Mononuclear cell (primary cell): ENCODE measurements around the gene TUFT1. TPM values are rescaled to one million over a fixed set of nuclear protein-coding genes. Genes with fewer than 3 reads are reported as not detected.

Experiments
- H3K27me3 ChIP-seq: 2 replicates; pipeline ENCODE4 v1.6.0; 2011; ENCODE audit warnings: low read length, control low read depth; ENCODE audit not compliant: insufficient read depth
- H3K4me1 ChIP-seq: 2 replicates; pipeline ENCODE4 v1.5.1; 2011; ENCODE audit warnings: mild to moderate bottlenecking, low read length, control low read depth; ENCODE audit not compliant: insufficient read depth
- H3K4me3 ChIP-seq: 2 replicates; pipeline ENCODE4 v1.5.1; 2011; ENCODE audit warnings: mild to moderate bottlenecking, low read length, moderate library complexity
- H3K9me3 ChIP-seq: 2 replicates; pipeline ENCODE4 v1.5.1; 2011; ENCODE audit warnings: low read depth, mild to moderate bottlenecking, control low read depth, low read length
- total RNA-seq: library from RNA; depleted of rRNA; stranded (reverse); fragments of >200 nt; gene quantifications from one replicate; pipeline ENCODE4 v1.2.3, GENCODE V29; 2012

TUFT1 gene
- total RNA-seq, 1 donor, result 4.0 TPM

GRCh38 chr1:151620286-151620685 is 80.2 kb downstream of the TUFT1 start:
- Histone ChIP-seq H3K9me3 (no peaks in the 10 kb centered on the region), H3K4me1 (peaks cover 51% of the 10 kb centered on the region), H3K4me3 (no peak overlapping the region), H3K27me3 (no peaks in the 10 kb centered on the region)

- H3K27me3 ChIP-seq, result no peaks in the 10 kb centered on the region
- peaks cover 41% of the 10 kb centered on the region for H3K4me1 ChIP-seq
- H3K9me3 ChIP-seq, result no peaks in the 10 kb centered on the region
- H3K4me3 ChIP-seq, result no peak overlapping the region
These were observed 81.2 kb downstream of the TUFT1 start for GRCh38 chr1:151621351-151621750.

- Histone ChIP-seq H3K27me3 (no peaks in the 10 kb centered on the region), H3K4me3 (no peak overlapping the region), H3K4me1 (peaks cover 21% of the 10 kb centered on the region), H3K9me3 (no peaks in the 10 kb centered on the region)
These were observed 84.7 kb downstream of the TUFT1 start for GRCh38 chr1:151624783-151625182.

GRCh38 chr1:151626740-151627334 is 86.7 kb downstream of the TUFT1 start:
- no peak overlapping the region for H3K4me3 ChIP-seq
- peaks cover under 1% of the 10 kb centered on the region for H3K4me1 ChIP-seq
- H3K9me3 ChIP-seq, result no peaks in the 10 kb centered on the region
- H3K27me3 ChIP-seq, result no peaks in the 10 kb centered on the region

- no peaks in the 10 kb centered on the region for H3K9me3 ChIP-seq
- H3K27me3 ChIP-seq, result no peaks in the 10 kb centered on the region
- H3K4me1 ChIP-seq, result no peaks in the 10 kb centered on the region
- H3K4me3 ChIP-seq, result no peak overlapping the region
These were observed 89.2 kb downstream of the TUFT1 start for GRCh38 chr1:151629278-151629677.

Other genes starting within 250 kb of the TUFT1 start
- gene PI4KB, start 212.9 kb upstream of the TUFT1 start, total RNA-seq, result 38.0 TPM
- 45.7 TPM for gene RFX5, start 193.1 kb upstream of the TUFT1 start, total RNA-seq
- gene SELENBP1, start 167.6 kb upstream of the TUFT1 start, total RNA-seq, result not detected
- gene PSMB4, start 140.7 kb upstream of the TUFT1 start, total RNA-seq, result 148 TPM
- gene POGZ, start 80.8 kb upstream of the TUFT1 start, total RNA-seq, result 48.0 TPM
- 1.7 TPM for gene CGN, start 28.9 kb upstream of the TUFT1 start, total RNA-seq
- gene SNX27, start 71.7 kb downstream of the TUFT1 start, total RNA-seq, result 26.7 TPM
- not detected for gene CELF3, start 176.5 kb downstream of the TUFT1 start, total RNA-seq
- gene RIIAD1, start 181.2 kb downstream of the TUFT1 start, total RNA-seq, result not detected
- gene MRPL9, start 223.2 kb downstream of the TUFT1 start, total RNA-seq, result 78.4 TPM